SU-DHL-6 (cell line): Measurements from ENCODE around the gene SDC4.

ENCODE experiments used
- CTCF ChIP-seq: fragments of 200-600 bp; sonication (generic); IDR thresholded peaks from one replicate; pipeline ENCODE4 v1.5.1; 2017; ENCODE audit warnings: antibody characterized with exemption, mild to moderate bottlenecking, low read length, moderate library complexity; ENCODE audit not compliant: insufficient read depth, poor library complexity, severe bottlenecking
- EZH2phosphoT487 ChIP-seq: fragments of 200-600 bp; sonication (generic), shearing (Covaris generic); conservative IDR thresholded peaks from 2 replicates; pipeline ENCODE4 v1.6.1; 2018; ENCODE audit warnings: mild to moderate bottlenecking, antibody characterized with exemption, low read length, moderate library complexity, mixed read lengths

DNA sequence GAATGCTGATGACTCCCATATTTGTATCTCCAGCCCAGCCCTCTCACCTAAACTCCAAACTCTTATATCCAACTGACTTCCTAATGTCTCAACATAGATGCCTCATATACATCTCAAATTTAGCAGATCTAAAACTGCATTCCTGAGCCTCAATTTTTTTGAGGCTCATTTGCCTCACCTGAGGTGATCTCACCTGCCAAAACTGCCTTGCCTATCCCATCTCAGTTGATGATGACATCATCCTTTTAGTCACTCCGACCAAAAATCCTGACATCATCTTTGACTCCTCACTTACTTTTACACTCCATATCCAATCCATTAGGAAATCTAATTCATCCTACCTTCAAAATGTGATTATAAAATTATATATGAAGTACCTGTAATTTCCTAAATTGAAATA is 68.2 kb downstream of the SDC4 start:
- no peak for TF ChIP-seq CTCF
- no peak for TF ChIP-seq EZH2phosphoT487
